Stimulated activated CD8-positive, alpha-beta memory T cell treated with anti-CD3 and anti-CD28 coated beads, Interleukin-4, amount 100 ng/mL, for 4 hours (primary cell): ENCODE data around the gene MKRN2OS.
A peak's percentile ranks its signal among the peaks of the same experiment; 100 is the strongest.
"Not testable (repeated sequence)": the region's sequence is repeated elsewhere in the genome, so short reads cannot be mapped to it uniquely, and the experiment has no call there.

Source experiments
- DNase-seq, 2 donors: peaks; one replicate each; pipeline ENCODE4 v3.0.0-alpha.2; 2020; ENCODE audit warnings: low read depth in 2 of 2, low spot score in 1 of 2

MKRN2OS gene

GRCh38 chr3:12562451-12562850, 17.2 kb upstream of the MKRN2OS start:
- no peak for DNase-seq

- DNase-seq = no peak
Measured at GRCh38 chr3:12561397-12561796, 16.1 kb upstream of the MKRN2OS start.

- no peak for DNase-seq
Measured at GRCh38 chr3:12560505-12561190, 15.3 kb upstream of the MKRN2OS start.

GRCh38 chr3:12559520-12559919, 14.2 kb upstream of the MKRN2OS start:
- no peak for DNase-seq

DNA sequence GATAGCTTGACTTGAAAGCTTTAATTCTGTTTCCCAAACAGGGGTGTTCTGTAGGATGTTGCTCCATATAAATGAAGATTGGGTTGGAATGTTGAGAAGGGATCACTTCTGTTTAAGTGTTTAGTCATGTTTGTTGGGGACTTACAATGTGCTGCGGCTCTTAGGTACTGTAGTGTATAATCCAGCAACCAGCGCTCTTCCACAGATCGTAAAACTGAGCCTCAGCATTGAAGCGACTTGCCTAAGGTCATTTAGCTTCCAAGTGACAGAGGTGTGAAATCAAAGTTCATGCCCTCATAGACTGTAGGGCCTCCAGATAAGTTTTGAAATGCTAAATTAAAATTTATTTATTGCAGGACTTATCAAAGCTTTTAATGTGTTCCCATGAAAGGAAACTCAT, 13.4 kb upstream of the MKRN2OS start:
- DNase-seq = no peak

- DNase-seq = no peak
Measured at GRCh38 chr3:12557473-12558100, 12.3 kb upstream of the MKRN2OS start.

DNA sequence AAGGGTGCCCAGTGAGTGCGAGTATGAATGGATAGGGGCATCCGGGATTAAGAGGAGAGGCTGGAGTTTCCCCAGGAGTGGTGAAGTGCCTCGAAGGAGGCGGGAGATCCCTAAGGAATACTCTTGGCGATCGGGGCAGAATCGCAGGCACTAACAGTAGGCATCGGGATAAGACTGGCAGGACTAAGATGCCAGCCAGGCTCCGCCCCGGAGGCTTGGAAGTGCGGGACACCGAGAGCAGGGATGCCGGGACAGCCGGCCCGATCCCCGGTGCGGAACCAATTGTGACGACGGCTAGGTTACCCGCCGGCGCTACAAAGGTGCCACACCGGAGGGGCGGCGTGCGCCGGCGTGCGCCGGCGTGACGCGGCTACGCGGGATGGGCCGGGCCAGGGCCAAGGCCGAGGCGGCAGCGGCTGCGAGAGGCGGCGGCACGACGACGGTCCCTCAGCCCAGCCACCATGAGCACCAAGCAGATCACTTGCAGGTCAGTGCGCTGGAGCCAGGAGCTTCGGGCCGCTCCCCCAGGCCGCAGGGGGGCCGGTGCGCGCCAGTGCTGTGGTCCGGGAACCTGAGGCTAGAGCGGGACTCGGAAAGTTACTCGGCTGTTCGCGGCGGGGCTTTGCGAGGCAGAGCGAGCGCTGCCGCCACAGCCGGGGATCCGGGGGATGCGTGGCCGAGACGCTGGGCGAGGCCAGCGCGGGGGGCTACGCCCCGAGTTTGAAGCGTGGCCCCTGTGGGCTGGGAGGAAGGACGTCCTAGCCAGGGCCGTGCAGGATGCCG, 11.6 kb upstream of the MKRN2OS start, which contains the start of gene MKRN2:
Gene MKRN2 (plus strand): TSS at position 398 of the 783 bp plus-strand sequence. CDS start 64 bp downstream, at position 462.
- DNase-seq = peak; percentile 69 to 72

DNA sequence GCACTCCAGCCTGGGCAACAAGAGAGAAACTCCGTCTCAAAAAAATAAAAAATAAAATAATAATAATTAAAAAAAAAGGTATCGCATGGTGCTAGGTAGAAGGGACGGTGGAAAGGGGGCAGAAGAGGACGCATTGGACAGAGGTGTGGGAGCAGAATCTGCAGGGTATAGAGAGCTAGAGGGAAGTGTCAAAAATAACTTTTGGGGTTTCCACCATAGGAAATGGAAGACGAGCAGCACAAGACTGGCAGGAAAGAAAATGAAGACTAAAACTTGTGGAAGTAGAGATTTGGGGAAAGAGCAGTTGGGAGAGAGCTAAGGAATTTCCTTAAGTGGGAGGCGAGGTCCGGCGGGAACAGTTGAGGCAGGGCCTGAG, 11.0 kb upstream of the MKRN2OS start:
- no peak for DNase-seq

DNA sequence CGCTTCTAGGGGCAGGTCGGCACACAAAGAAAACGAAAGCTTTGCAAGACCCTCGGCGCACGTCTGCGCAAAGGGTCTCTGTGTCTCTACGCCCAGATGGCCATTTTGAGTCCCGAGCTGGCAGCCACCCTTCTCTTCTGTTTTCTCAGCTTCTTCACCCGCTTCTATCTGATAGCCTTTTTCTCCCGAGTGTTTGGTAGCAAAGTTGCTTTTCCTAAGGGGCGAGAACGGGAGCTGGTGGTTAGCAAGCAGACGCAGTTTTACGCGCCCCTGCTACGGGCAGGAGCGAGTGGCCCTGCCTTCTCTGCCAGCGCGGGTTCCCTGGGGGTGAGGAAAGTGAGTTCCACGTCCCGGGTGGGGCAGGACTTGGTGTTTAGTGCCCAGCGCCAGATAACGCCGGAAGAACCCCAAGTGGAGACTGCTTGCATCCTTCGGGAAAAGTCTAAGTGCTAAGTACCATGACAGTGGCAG, 8.7 kb upstream of the MKRN2OS start:
- DNase-seq = no peak

GRCh38 chr3:12549971-12550760, 4.9 kb upstream of the MKRN2OS start:
- no peak for DNase-seq

GRCh38 chr3:12544652-12545472, 437 bp downstream of the MKRN2OS start:
- DNase-seq = no peak

DNA sequence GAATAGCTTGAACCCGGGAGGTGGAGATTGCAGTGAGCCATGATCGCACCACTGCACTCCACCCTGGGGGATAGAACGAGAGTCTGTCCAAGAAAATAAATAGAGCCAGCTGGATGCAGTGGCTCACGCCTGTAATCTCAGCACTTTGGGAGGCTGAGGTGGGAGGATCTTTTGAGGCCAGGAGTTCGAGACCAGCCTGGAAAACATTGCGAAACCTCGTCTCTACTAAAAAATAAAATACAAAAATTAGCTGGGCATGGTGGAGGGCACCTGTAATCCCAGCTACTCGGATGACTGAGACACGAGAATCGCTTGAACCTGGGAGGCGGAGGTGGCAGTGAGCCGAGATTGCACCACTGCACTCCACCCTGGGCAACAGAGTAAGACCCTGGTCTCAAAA, 1.8 kb downstream of the MKRN2OS start:
- DNase-seq = not testable (repeated sequence)

GRCh38 chr3:12541625-12542024, 3.7 kb downstream of the MKRN2OS start:
- DNase-seq = no peak

DNA sequence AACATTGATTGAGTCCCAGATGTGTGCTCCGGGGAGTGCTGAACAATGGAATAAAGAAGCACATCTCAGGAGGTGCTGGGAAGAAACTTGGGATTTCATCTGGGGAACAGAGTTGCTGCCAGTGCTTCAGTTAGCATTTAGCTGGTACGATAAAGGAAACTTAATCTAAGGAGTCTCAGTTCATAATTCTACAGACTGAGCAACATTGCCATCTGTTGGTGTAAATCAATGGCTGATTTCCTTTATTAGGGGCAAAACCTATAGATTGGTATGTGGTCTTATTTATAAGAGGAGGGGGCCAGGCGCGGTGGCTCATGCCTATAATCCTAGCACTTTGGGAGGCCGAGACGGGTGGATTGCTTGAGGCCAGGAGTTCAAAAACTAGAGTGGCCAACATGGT, 8.9 kb downstream of the MKRN2OS start:
- no peak for DNase-seq

DNA sequence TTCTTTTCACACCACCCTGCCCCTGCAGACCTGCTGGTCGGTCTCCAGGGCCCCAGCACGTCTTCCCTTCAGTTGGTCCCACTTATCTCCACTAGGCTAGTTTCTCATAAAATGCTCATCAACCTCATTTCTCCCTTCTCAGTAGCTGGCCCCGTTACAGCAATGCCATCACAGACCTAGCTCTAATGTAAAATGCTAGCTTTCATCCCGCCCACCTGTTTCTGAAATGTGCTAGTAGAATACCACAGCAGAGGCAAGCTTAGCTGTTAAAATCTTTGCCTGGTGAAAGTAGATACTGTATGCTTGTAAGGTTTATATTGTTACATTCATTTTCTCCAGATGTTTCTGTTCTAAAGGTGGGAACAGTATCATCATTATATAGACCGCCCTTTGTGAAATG, 13.1 kb downstream of the MKRN2OS start:
- no peak for DNase-seq

DNA sequence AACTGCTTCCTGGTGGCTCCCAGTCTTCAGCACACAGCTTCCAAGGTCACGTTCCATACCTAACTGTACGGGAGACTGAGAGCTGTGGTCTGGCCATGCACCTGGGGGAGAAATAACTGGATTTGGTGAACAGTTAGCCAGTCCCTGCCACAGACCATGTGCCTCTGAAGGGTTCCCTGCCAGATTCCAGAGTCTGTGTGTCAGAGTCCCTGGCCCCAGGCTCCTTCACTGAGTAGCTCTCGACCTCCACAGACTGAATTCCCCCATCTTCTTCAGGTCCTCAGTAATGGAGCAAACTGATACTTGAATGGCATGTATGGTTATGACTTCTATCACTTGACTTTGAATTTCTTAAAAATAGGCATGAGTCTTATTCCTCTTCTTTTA, 17.5 kb downstream of the MKRN2OS start:
- DNase-seq = no peak

DNA sequence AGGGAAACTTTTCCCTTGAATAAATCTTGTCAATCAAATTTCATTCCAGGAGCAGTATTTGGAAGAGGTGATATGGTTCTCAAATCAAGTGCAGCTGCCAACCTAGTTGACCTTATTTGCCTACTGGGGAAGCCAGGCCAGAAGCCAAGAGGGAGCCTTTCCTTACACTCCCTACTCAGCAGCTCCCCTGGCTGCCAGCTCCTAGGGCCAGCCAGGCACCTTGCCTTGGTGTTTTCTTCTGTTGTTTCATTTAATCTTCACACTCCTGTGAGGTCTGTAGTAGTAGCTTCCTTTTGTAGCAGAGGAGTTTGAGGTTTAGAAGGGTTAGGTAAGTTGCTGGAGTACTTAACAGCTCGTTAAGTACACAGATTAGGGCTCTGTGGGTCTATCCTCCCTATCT, 22.6 kb downstream of the MKRN2OS start:
- no peak for DNase-seq

GRCh38 chr3:12521010-12521409, 24.3 kb downstream of the MKRN2OS start:
- no peak for DNase-seq

GRCh38 chr3:12518261-12519028, 26.9 kb downstream of the MKRN2OS start:
- no peak for DNase-seq

DNA sequence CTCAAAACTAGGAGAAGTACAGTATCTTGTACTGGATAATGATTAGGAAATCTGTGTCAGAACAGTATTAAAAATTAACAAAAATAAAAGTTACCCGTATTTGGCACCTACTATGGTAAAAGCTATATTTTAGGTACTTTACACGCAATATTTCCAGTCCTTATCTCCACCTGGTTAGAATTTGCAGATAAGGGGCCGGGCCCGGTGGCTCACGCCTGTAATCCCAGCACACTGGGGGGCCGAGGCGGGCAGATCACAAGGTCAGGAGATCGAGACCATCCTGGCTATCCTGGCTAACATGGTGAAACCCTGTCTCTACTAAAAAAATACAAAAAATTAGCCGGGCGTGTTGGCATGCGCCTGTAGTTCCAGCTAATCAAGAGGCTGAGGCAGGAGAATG, 28.4 kb downstream of the MKRN2OS start:
- no peak for DNase-seq
